Measurements from ENCODE around the gene CCDC60.

GRCh38 chr12:119574255-119574654, 239.7 kb downstream of the CCDC60 start:
- TF ChIP-seq EZH2phosphoT487 (IDR thresholded peaks at IDR 0.05; ENCODE audit: borderline replicate concordance, low read length) (no peak), CTCF (IDR thresholded peaks at IDR 0.05; ENCODE audit: low read depth, low read length, poor library complexity, severe bottlenecking) (no peak)

Measured in DOHH2 (cell line).